Measurements from ENCODE around the gene CLIC3. TPM values are rescaled to one million over a fixed set of nuclear protein-coding genes. Genes with fewer than 3 reads are reported as not detected.

The CLIC3 gene
- total RNA-seq, 4 donors from 2014 or later: 94.8 to 442 (median 200) TPM

GRCh38 chr9:136983167-136983566 is 13.2 kb downstream of the CLIC3 start:
- WGBS, 2 donors: 86% methylated on average over 1 of the region's 9 CpGs; no CpG with 5 or more reads in 1 of the 2 donors
- intact Hi-C loops (cut with DNase I): no loop called here
- no peak overlapping the region for H3K27ac ChIP-seq

GRCh38 chr9:136982232-136983051 is 13.9 kb downstream of the CLIC3 start, which contains the start of gene LCNL1:
TSS of gene LCNL1 (plus strand) at chr9:136982993. CDS start at chr9:136983587, 594 bp downstream.
- Histone ChIP-seq H3K9me3 (no peaks in the 10 kb centered on the region), H3K4me1 (peaks cover 0 to 38% (median 7%) of the 10 kb centered on the region in 3 donors), H3K27ac (peak within 1 kb of the TSS in 2 of 4 donors; percentile 65 to 71), H3K36me3 (no peaks in the 10 kb centered on the region), H3K4me3 (no peak within 1 kb of the TSS), H3K27me3 (peaks cover 3 to 61% (median 17%) of the 10 kb centered on the region in 4 donors)
- DNase-seq: no peak
- intact Hi-C loops (cut with DNase I): no loop called here
- TF ChIP-seq POLR2A (IDR thresholded peaks at IDR 0.05): no peak
- TF ChIP-seq CTCF (IDR thresholded peaks at IDR 0.05): no peak
- 63 to 100% methylated on average over 1 to 8 of the region's 18 CpGs for WGBS, 2 donors

More at GRCh38 chr9:136983167-136983566, 13.2 kb downstream of the CLIC3 start:
- Histone ChIP-seq H3K9me3 (no peaks in the 10 kb centered on the region), H3K4me1 (peaks cover 0 to 31% (median 0%) of the 10 kb centered on the region in 3 donors), H3K4me3 (no peak overlapping the region), H3K27me3 (peaks cover 3 to 61% (median 17%) of the 10 kb centered on the region in 4 donors), H3K36me3 (no peaks in the 10 kb centered on the region)
- no peak for TF ChIP-seq CTCF (IDR thresholded peaks at IDR 0.05)
- TF ChIP-seq POLR2A (IDR thresholded peaks at IDR 0.05): no peak
- no peak for DNase-seq

GRCh38 chr9:136981588-136982231 is 14.7 kb downstream of the CLIC3 start:
- H3K27ac ChIP-seq: peak overlapping the region in 2 of 4 donors; percentile 65 to 71
- intact Hi-C loops (cut with DNase I): no loop called here
- H3K4me1 ChIP-seq: peaks cover 0 to 46% (median 11%) of the 10 kb centered on the region in 3 donors
- H3K9me3 ChIP-seq: no peaks in the 10 kb centered on the region
- no peak overlapping the region for H3K4me3 ChIP-seq
- H3K27me3 ChIP-seq: peaks cover 3 to 54% (median 17%) of the 10 kb centered on the region in 4 donors
- no peaks in the 10 kb centered on the region for H3K36me3 ChIP-seq
- DNase-seq: no peak
- TF ChIP-seq POLR2A (IDR thresholded peaks at IDR 0.05): no peak
- WGBS, 2 donors: 62 to 80% methylated on average over 1 to 7 of the region's 17 CpGs

DNA sequence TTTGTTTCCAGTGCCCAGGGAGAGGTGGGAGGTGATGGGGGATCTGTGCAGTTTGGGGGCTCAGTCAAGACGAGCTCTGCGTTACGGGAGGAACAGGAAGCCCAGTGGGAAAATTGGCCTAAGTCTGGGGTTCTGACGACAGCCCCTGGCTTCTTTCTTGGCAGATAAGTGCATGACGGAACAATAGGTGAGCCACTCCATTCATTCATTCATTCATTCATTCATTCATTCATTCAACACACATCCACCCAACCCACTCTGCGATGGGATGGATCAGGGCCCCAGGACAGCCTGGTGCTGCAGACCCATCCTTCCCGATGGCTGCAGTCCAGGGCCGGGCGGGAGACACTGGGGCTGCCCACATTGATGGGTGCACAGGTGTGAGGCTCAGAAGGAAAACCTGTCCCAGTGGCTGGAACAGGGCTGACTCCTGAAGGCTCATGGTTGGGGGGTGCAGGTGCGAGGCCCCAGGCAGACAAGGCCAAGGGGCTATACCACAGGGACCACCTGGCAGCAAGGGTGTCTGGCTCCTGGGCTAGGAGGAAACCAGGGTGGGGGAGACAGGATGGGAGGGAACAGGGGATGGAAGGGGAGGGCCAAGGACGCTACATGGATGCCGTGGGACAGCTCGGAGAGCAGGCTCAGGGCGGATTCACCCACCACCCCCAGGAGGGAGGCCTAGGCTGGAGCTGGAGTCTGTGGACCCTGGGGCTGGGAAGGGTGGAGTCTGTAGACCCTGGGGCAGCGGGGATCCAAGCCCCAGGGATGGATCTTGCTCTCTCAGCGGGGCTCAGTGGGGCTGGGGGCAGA is 15.5 kb downstream of the CLIC3 start:
- no peaks in the 10 kb centered on the region for H3K9me3 ChIP-seq
- no peak for TF ChIP-seq CTCF (IDR thresholded peaks at IDR 0.05)
- no peak for TF ChIP-seq POLR2A (IDR thresholded peaks at IDR 0.05)
- H3K27me3 ChIP-seq: peaks cover 3 to 45% (median 15%) of the 10 kb centered on the region in 4 donors
- WGBS, 2 donors: 74 to 77% methylated on average over 10 to 16 of the region's 16 CpGs
- peaks cover 0 to 54% (median 13%) of the 10 kb centered on the region in 3 donors for H3K4me1 ChIP-seq
- DNase-seq: no peak
- intact Hi-C loops (cut with DNase I): no loop called here
- H3K27ac ChIP-seq: peak overlapping the region; percentile 30 to 71 (median 50)
- H3K4me3 ChIP-seq: no peak overlapping the region
- no peaks in the 10 kb centered on the region for H3K36me3 ChIP-seq

Measured in esophagus squamous epithelium (tissue), 5 donors.